Omental fat pad (tissue), 4 donors: ENCODE data around the gene CLDN6. TPM values are rescaled to one million over a fixed set of nuclear protein-coding genes. Genes with fewer than 3 reads are reported as not detected.

Source experiments
- ATAC-seq: fragments of 150-250 bp; one replicate; pipeline ENCODE4 v1.9.1; 2016; ENCODE audit warnings: mild to moderate bottlenecking, moderate library complexity; ENCODE audit not compliant: low FRiP score
- DNase-seq: peaks from one replicate; pipeline ENCODE4 v3.0.0-alpha.2; 2019; ENCODE audit warnings: low spot score
- total RNA-seq, 4 donors: library from RNA; depleted of rRNA; stranded (reverse); fragments of >200 nt; gene quantifications; one replicate each; pipeline ENCODE4 v1.1.0, GENCODE V29; 2016
- TF ChIP-seq, protein P1 (sequence below), 3 donors: fragments of 450-650 bp; IDR thresholded peaks; one replicate each; pipeline ENCODE4 v1.5.1; 2016 to 2017; ENCODE audit warnings: antibody characterized with exemption in 3 of 3, mild to moderate bottlenecking in 3 of 3, moderate library complexity in 2 of 3

The CLDN6 gene, protein sequence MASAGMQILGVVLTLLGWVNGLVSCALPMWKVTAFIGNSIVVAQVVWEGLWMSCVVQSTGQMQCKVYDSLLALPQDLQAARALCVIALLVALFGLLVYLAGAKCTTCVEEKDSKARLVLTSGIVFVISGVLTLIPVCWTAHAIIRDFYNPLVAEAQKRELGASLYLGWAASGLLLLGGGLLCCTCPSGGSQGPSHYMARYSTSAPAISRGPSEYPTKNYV
- not detected for total RNA-seq

DNA sequence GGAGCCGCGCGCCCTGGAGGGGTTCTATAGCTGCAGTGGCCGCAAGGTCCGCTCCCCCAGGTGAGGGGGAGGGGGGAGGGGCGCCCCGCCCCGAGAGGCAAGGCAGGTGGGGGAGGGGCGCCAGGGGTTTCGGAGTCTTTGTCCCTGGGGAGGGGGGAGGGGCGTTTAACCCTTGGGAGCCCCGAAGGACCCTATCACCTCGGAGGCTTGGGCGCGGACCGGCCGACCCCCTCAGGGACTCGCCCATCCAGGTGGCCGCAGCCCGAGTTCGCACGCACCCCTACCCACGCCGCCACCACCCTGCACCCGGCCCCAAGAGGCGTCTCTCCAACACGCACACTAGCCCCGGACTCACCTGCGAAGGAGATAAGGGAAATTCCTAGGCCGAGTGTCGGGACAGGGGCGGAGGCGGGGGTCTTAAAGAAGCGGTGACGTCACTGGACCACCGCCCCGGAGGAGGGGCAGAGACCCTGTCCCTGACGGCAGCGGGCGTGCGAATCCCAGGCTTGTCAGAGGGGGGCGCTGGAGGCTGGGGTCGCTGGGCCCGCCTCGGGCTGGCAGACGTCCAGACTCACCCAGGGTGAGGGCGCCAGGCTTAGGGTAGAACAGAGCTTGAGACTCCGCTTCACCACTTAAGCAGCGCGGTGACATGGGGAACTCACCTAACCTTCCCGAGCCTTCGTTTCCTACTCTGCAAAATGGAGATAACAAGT, at the start of gene CLDN6:
TSS of gene CLDN6 (minus strand) at position 390 of the 713 bp plus-strand sequence. CDS start 2,162 bp downstream, outside the sequence.
- no peak for DNase-seq
- ATAC-seq: no peak
- TF ChIP-seq, protein P1, sequence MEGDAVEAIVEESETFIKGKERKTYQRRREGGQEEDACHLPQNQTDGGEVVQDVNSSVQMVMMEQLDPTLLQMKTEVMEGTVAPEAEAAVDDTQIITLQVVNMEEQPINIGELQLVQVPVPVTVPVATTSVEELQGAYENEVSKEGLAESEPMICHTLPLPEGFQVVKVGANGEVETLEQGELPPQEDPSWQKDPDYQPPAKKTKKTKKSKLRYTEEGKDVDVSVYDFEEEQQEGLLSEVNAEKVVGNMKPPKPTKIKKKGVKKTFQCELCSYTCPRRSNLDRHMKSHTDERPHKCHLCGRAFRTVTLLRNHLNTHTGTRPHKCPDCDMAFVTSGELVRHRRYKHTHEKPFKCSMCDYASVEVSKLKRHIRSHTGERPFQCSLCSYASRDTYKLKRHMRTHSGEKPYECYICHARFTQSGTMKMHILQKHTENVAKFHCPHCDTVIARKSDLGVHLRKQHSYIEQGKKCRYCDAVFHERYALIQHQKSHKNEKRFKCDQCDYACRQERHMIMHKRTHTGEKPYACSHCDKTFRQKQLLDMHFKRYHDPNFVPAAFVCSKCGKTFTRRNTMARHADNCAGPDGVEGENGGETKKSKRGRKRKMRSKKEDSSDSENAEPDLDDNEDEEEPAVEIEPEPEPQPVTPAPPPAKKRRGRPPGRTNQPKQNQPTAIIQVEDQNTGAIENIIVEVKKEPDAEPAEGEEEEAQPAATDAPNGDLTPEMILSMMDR (IDR thresholded peaks at IDR 0.05): no peak

DNA sequence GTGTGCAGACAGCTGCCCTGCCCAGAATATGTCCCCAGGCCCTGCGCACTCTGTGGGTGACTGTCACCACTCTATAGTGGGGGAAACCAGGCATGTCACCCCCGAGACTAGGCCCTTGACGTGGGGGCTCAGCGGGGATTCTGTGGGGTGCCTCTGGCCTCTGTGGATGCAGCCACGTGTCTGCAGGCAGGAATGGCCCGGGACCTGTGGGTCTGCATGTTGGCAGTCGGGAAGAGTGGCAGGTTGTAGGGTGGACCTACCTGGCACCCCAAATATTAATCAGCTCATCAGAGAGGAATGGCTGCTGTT, 48.4 kb upstream of the CLDN6 start:
- TF ChIP-seq, protein P1 (IDR thresholded peaks at IDR 0.05): no peak
- ATAC-seq (no peak), DNase-seq (no peak)

- TF ChIP-seq, protein P1 (IDR thresholded peaks at IDR 0.05): no peak
- DNase-seq: no peak
- ATAC-seq: no peak
Observed at GRCh38 chr16:3065742-3066439, 47.9 kb upstream of the CLDN6 start.

DNA sequence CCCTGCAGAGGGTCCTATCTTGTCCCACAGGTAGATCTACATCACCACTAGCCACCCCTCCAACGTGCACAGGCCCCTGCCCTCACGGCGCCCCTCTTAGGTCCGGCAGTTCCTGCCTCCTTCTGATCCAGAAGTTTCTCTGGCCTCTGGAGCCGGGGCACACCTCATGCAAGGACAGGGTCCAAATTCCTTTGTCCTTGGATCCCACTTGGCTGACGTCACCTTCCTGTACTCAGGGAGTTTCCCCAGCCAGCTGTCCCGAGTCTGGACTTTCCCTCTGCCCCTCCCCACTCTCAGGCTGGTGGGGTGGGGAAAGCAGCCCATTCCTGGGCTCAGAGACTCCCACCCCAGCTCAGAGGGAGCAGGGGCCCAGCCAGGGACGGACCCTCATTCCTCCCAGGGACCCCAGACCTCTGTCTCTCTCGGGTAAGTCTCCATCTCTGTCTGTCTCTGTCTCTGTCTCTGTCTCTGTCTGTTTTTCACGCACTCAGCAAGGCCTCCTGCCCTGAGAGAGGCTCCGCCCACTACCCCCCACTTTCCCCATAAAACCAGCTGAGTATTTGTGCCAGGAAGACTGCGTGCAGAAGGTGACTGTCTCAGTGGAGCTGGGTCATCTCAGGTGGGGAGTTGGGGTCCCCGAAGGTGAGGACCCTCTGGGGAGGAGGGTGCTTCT, 47.2 kb upstream of the CLDN6 start, which contains the start of gene IL32:
TSS of gene IL32 (plus strand) at position 572 of the 673 bp plus-strand sequence. CDS start 172 bp downstream, outside the sequence.
- TF ChIP-seq, protein P1 (IDR thresholded peaks at IDR 0.05): no peak
- DNase-seq: no peak

DNA sequence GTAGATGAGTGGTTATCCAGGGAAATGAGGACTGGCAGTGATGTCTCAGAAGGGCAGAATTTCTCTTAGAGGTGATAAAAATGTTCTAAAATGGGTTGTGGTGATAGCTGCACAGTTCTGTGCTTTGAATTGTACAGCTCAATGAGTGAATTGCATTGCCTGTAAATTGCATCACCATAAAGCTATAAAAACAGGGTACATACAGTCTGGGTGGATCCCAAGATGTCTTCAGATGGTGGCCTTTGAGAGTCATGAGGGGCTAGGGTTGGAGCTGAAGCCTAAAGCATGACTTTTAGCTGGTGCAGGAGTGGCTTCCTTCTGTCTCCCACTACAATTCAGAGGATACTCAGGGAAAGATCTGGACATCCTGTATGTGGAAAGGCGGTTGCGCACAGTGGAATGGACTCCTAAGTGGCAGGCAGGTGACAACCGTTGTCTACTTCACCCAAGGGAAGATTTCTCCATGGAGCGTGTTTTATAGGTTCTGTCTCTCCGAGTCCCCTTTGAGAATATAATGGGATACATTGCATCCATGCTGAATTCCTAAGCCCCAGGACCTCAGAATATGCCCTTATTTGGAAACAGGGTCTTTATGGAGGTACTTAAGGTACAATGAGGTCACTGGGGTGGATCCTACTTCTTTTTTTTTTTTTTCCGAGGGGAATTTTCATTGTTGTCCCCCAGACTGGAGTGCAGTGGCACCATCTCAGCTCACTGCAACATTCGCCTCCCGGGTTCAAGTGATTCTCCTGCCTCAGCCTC, 45.8 kb upstream of the CLDN6 start:
- TF ChIP-seq, protein P1 (IDR thresholded peaks at IDR 0.05): no peak
- DNase-seq (no peak), ATAC-seq (no peak)

More for the DNA sequence above, 47.2 kb upstream of the CLDN6 start, which contains the start of gene IL32:
- peak; percentile 60 for ATAC-seq

DNA sequence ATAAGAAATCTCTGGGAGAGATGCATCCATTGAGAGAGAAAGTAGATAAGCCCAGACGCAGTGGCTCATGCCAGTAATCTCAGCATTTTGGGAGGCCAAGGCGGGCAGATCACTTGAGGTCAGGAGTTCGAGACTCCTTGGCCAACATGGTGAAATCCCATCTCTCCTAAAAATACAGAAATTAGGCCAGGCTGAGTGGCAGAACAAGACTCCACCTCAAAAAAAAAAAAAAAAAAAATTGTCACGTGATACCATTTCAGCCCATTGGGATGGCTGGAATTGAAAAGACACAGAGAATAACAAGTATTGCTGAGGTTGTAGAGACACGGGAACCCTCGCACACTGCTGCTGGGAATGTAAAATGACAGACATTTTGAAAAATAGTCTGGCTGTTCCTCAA, 44.6 kb upstream of the CLDN6 start:
- ATAC-seq: no peak

More for the DNA sequence above, 44.6 kb upstream of the CLDN6 start:
- DNase-seq: no peak
- TF ChIP-seq, protein P1 (IDR thresholded peaks at IDR 0.05): no peak
